ENCODE data around the gene AP5M1. TPM values are rescaled to one million over a fixed set of nuclear protein-coding genes. Genes with fewer than 3 reads are reported as not detected.

The AP5M1 gene
- total RNA-seq, 1 donor from 2014 or later = 29.0 TPM

Other genes with a start within 250 kb of the AP5M1 start
- gene EXOC5, start 66 bp upstream of the AP5M1 start, total RNA-seq = 141 TPM
- gene NAA30, start 121.6 kb downstream of the AP5M1 start, total RNA-seq = 80.2 TPM
- not detected for gene CCDC198, start 224.9 kb downstream of the AP5M1 start, total RNA-seq

All from occipital lobe (tissue), 1 donor.